K562 (cell line): ENCODE data around the gene VGLL2.

Experiments used
- HMGN3 ChIP-seq: IDR thresholded peaks from 2 replicates; pipeline ENCODE4 v1.6.1; 2011; ENCODE audit warnings: borderline replicate concordance, low read depth, mild to moderate bottlenecking, mixed read lengths, low read length; ENCODE audit not compliant: insufficient read length; ENCODE audit errors: extremely low read depth
- TBP ChIP-seq: optimal IDR thresholded peaks from 2 replicates; pipeline ENCODE3; 2011; ENCODE audit warnings: low read depth, low read length, improper control_type of control experiment
- THRAP3 ChIP-seq: fragments of 450-650 bp; IDR thresholded peaks from 2 replicates; pipeline ENCODE4 v1.6.1; 2016; ENCODE audit warnings: mild to moderate bottlenecking, inconsistent platforms, borderline replicate concordance
- ZKSCAN1 ChIP-seq: fragments of 150-350 bp; IDR thresholded peaks from 2 replicates; pipeline ENCODE4 v1.6.1; 2016; ENCODE audit warnings: low read depth, low read length
- TF ChIP-seq, protein P1 (sequence below), 3 experiments: IDR thresholded peaks in 2 of 3; conservative IDR thresholded peaks in 1 of 3; 2 replicates each; pipeline ENCODE4 v1.5.1; 2011 to 2012; ENCODE audit warnings: low read length in 3 of 3, mild to moderate bottlenecking in 3 of 3, control low read depth in 2 of 3, improper control_type of control experiment in 1 of 3, inconsistent platforms in 1 of 3, low read depth in 1 of 3, mixed read lengths in 1 of 3, moderate library complexity in 1 of 3; ENCODE audit not compliant: insufficient read depth in 2 of 3
- TF ChIP-seq, protein P2 (sequence below): sonication (generic); formaldehyde crosslinking; IDR thresholded peaks from 2 replicates; pipeline ENCODE4 v1.8.1; 2023; ENCODE audit warnings: mild to moderate bottlenecking, missing genetic modification reagents
- TF ChIP-seq, protein P3 (sequence below): fragments of 450-650 bp; IDR thresholded peaks from 2 replicates; pipeline ENCODE4 v1.6.1; 2017; ENCODE audit warnings: antibody characterized with exemption, mild to moderate bottlenecking

DNA sequence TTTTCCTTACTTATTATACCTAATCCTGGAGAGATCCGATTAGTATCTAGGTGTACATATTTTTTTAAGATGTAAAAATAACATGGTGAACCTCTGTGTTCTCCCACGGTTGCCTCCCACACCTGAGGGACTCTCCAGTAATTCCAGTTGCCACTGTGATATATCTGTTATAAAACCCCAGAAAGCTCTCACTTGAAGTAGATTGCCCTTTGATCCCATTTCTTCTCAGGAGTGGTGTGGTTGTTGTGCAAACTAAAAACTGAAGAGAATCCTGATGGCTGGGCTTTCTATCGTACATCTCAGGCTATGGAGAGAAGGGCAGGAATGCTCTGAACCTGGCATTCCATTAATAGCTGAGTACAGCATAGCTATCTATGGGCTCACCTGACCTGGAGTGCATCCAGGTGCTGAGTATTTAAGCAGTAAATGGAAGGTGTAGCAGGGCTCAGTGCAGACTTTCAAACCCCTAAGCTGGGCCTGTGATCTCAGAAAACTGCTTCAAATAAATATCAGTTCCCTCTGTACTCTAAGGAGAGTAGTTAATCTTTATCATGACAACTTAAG lies 41.0 kb downstream of the VGLL2 start:
- TF ChIP-seq, protein P1, sequence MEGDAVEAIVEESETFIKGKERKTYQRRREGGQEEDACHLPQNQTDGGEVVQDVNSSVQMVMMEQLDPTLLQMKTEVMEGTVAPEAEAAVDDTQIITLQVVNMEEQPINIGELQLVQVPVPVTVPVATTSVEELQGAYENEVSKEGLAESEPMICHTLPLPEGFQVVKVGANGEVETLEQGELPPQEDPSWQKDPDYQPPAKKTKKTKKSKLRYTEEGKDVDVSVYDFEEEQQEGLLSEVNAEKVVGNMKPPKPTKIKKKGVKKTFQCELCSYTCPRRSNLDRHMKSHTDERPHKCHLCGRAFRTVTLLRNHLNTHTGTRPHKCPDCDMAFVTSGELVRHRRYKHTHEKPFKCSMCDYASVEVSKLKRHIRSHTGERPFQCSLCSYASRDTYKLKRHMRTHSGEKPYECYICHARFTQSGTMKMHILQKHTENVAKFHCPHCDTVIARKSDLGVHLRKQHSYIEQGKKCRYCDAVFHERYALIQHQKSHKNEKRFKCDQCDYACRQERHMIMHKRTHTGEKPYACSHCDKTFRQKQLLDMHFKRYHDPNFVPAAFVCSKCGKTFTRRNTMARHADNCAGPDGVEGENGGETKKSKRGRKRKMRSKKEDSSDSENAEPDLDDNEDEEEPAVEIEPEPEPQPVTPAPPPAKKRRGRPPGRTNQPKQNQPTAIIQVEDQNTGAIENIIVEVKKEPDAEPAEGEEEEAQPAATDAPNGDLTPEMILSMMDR (IDR thresholded peaks at IDR 0.05 in 2 of 3, conservative IDR thresholded peaks at IDR 0.05 in 1 of 3; ENCODE audit: insufficient read depth in 2 of 3, low read depth in 1 of 3, low read length in 3 of 3) = no peak
- TF ChIP-seq ZKSCAN1 (no peak), THRAP3 (no peak), TBP (no peak), HMGN3 (no peak)
- TF ChIP-seq, protein P2, sequence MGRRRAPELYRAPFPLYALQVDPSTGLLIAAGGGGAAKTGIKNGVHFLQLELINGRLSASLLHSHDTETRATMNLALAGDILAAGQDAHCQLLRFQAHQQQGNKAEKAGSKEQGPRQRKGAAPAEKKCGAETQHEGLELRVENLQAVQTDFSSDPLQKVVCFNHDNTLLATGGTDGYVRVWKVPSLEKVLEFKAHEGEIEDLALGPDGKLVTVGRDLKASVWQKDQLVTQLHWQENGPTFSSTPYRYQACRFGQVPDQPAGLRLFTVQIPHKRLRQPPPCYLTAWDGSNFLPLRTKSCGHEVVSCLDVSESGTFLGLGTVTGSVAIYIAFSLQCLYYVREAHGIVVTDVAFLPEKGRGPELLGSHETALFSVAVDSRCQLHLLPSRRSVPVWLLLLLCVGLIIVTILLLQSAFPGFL (CRISPR knock-in tag) = no peak
- TF ChIP-seq, protein P3, sequence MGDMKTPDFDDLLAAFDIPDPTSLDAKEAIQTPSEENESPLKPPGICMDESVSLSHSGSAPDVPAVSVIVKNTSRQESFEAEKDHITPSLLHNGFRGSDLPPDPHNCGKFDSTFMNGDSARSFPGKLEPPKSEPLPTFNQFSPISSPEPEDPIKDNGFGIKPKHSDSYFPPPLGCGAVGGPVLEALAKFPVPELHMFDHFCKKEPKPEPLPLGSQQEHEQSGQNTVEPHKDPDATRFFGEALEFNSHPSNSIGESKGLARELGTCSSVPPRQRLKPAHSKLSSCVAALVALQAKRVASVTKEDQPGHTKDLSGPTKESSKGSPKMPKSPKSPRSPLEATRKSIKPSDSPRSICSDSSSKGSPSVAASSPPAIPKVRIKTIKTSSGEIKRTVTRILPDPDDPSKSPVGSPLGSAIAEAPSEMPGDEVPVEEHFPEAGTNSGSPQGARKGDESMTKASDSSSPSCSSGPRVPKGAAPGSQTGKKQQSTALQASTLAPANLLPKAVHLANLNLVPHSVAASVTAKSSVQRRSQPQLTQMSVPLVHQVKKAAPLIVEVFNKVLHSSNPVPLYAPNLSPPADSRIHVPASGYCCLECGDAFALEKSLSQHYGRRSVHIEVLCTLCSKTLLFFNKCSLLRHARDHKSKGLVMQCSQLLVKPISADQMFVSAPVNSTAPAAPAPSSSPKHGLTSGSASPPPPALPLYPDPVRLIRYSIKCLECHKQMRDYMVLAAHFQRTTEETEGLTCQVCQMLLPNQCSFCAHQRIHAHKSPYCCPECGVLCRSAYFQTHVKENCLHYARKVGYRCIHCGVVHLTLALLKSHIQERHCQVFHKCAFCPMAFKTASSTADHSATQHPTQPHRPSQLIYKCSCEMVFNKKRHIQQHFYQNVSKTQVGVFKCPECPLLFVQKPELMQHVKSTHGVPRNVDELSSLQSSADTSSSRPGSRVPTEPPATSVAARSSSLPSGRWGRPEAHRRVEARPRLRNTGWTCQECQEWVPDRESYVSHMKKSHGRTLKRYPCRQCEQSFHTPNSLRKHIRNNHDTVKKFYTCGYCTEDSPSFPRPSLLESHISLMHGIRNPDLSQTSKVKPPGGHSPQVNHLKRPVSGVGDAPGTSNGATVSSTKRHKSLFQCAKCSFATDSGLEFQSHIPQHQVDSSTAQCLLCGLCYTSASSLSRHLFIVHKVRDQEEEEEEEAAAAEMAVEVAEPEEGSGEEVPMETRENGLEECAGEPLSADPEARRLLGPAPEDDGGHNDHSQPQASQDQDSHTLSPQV = no peak
